DND-41 (cell line): Measurements from ENCODE around the gene MSH5.

Experiments used
- CTCF ChIP-seq: IDR thresholded peaks from 2 replicates; pipeline ENCODE4 v1.5.1; 2012; ENCODE audit warnings: borderline replicate concordance, low read length, moderate library complexity, mild to moderate bottlenecking; ENCODE audit not compliant: poor library complexity, severe bottlenecking; ENCODE audit errors: extremely low read depth
- EZH2 ChIP-seq: IDR thresholded peaks from 3 replicates; pipeline ENCODE4 v1.6.1; 2012; ENCODE audit warnings: borderline replicate concordance, low read depth, mild to moderate bottlenecking, moderate library complexity, low read length, inconsistent platforms; ENCODE audit not compliant: severe bottlenecking

GRCh38 chr6:31713991-31714684, 25.7 kb upstream of the MSH5 start:
- TF ChIP-seq CTCF (no peak), EZH2 (no peak)
